H1 (cell line): ENCODE results near the gene C1GALT1C1. TPM values are rescaled to one million over a fixed set of nuclear protein-coding genes. Genes with fewer than 3 reads are reported as not detected.

ENCODE experiments used
- SP4 ChIP-seq: IDR thresholded peaks from 2 replicates; pipeline ENCODE4 v1.6.1; 2012; ENCODE audit warnings: low read length, inconsistent platforms
- polyA plus RNA-seq, 7 experiments: library from polyadenylated mRNA; depleted of rRNA in 3 of 7; stranded (reverse) in 5 of 7; unstranded in 2 of 7; fragments of >200 nt in 5 of 7; fragments of 200-250 nt in 2 of 7; gene quantifications; 1 replicate in 5 of 7; 2 replicates in 1 of 7; 4 replicates in 1 of 7; pipeline versions ENCODE4 v1.2.1 to v1.2.3, GENCODE V29; 2011 to 2013; ENCODE audit warnings: missing spikeins in 2 of 7, mixed read lengths in 2 of 7
- total RNA-seq: library from RNA; stranded (reverse); fragmentation: NEBNext Ultra II Directional; extraction: Animal tissue kit (Norgen Biotek cat#: 25700); gene quantifications from 2 replicates; pipeline ENCODE4 v1.2.1, GENCODE V29; 2021

Gene C1GALT1C1
- total and polyA plus RNA-seq, 2 of the 8 experiments (the other 6 are each of a cell fraction or from before 2014, with no cell fraction given) = 12.5 to 13.9 TPM

GRCh38 chrX:120672841-120673530 is 43.1 kb upstream of the C1GALT1C1 start (continued):
- no peak for TF ChIP-seq SP4
